Fibroblast of skin of back (primary cell): ENCODE results near the gene PLA2G2C.

Experiments used
- DNase-seq: peaks from one replicate; pipeline ENCODE4 v3.0.0-alpha.2; 2013

The PLA2G2C gene

GRCh38 chr1:20126806-20127440 lies 59.4 kb downstream of the PLA2G2C start:
- DNase-seq = no peak

- no peak for DNase-seq
Observed at GRCh38 chr1:20126041-20126805, 60.1 kb downstream of the PLA2G2C start.

- DNase-seq = no peak
Observed at GRCh38 chr1:20125100-20125499, 61.2 kb downstream of the PLA2G2C start.

GRCh38 chr1:20124456-20125057 lies 61.8 kb downstream of the PLA2G2C start:
- DNase-seq = peak; percentile 79

- no peak for DNase-seq
Observed at GRCh38 chr1:20123722-20124455, 62.4 kb downstream of the PLA2G2C start.

- DNase-seq = no peak
Observed at GRCh38 chr1:20120796-20121195, 65.5 kb downstream of the PLA2G2C start.

- no peak for DNase-seq
Observed at GRCh38 chr1:20119347-20119746, 67.0 kb downstream of the PLA2G2C start, which contains the start of gene PLA2G2D. PLA2G2D (minus strand) TSS chr1:20119536; CDS start chr1:20119498, 38 bp downstream.

GRCh38 chr1:20117236-20117635 lies 69.1 kb downstream of the PLA2G2C start:
- no peak for DNase-seq

GRCh38 chr1:20115916-20116315 lies 70.4 kb downstream of the PLA2G2C start:
- no peak for DNase-seq

GRCh38 chr1:20115479-20115878 lies 70.8 kb downstream of the PLA2G2C start:
- DNase-seq = no peak

- no peak for DNase-seq
Observed at GRCh38 chr1:20114021-20114648, 72.2 kb downstream of the PLA2G2C start.
